Measurements from ENCODE around the gene SHC4.
"Not testable (repeated sequence)": the region's sequence is repeated elsewhere in the genome, so short reads cannot be mapped to it uniquely, and the experiment has no call there.

Gene SHC4

DNA sequence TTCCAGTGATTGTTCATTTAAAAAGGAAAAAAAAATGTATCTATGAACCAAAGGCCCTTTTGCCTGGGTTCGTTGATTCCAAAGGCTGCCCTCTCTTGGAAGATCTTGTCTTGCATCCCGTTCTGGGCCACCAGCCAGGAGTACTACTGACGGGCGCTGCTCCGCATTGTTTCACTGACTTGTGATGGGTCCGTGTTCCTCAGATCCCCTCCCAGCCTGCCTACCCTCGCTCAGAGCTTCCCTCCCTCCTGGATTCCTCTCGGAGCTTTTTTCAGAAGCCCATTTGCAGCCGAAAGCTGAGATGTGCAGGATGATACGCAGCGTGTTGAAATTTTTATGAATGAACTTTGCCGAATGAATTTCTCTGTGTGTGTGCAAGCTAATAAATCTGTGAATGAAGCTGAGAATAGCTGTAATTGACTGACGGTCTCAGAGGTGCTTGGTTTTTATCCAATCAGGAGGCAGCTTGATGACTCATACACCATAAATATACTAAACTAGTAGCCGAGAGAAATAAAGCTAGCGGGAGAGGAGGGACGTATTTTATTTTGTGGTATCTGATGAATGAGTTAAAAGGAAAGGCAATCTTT, at the start of gene SHC4:
Gene SHC4, minus strand, starts transcription at position 396 of the 590 bp plus-strand sequence. CDS start 904 bp downstream, outside the sequence.
- DNase-seq: no peak

- DNase-seq: no peak
Measured at GRCh38 chr15:48999314-48999713, 35.6 kb upstream of the SHC4 start.

DNA sequence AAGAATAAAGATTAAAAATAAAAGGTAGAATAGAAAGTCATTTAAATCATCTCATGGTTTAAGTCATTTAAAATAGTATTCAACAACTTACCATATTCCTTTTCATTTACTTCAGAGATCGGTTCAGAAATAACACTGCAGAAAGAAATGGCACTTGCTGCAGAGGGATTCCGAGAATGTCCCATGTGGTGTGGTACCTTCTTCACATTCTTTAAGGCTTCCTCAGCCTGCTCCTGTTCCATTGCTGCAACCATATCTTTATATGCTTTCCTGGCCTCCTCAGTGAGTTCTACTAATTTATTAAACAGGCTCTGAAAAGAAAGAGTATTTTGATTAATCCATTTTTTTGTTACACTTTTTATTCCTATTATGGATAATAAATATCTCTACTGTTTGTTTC, 32.6 kb upstream of the SHC4 start:
- no peak for DNase-seq

GRCh38 chr15:48993380-48993779, 29.7 kb upstream of the SHC4 start:
- DNase-seq: no peak

- no peak for DNase-seq
Measured at GRCh38 chr15:48992545-48992944, 28.8 kb upstream of the SHC4 start.

DNA sequence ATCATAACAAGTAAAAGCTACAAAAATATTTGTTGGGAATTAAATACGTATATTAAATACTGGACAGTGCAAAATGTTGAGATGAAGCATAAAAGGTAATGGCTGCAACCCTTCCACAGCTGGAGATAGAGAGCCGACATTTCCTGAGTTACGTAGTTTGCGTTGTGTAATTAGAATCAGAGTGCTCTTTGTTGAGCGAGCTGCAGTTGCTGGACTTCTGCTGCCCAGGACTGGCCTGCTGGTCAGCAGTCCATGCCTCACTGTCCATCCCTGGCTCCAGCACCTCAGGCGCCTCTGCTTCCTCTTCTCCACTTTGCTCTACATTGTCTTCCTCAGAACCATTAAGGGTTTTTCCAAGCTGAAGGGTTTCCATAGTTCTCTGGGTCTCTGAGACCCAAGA, 28.4 kb upstream of the SHC4 start:
- DNase-seq: no peak

- no peak for DNase-seq
Measured at GRCh38 chr15:48989170-48989569, 25.5 kb upstream of the SHC4 start.

DNA sequence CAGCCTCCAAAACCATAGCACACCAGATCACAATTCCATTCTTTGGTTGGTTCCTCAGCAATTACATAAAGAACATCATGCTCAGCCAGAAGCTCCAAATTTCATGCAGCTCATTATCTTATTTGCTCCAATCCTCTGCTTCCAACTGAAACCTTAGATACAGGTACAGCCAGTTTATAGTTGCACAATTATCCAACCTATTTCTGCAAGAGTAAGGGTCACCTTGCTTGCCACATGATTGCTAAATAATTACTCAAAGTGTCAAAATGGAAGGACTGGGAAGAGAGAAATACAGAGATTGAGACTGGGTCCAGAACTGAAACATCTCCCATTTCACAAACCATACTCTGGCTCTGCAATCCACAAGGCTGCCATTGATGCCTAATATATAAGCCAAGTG, 23.4 kb upstream of the SHC4 start:
- no peak for DNase-seq

DNA sequence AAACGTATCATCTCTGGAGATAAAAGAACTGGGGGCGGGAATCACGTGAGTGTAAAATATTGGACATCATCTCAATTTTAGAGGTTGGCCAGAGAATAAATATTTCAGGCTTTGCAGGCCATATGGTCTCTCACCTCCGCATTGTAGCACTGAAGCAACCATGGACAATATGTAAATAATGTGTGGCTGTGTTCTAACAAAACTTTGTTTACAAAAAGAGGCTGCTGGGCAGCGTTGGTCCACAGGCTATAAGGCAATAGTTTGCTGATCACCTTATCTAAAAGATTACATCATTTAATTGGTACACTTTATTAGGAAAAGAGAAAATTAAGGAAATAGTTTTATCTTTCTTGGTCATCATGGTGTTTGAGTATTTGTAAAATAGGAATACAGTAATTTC, 22.5 kb upstream of the SHC4 start:
- no peak for DNase-seq

DNA sequence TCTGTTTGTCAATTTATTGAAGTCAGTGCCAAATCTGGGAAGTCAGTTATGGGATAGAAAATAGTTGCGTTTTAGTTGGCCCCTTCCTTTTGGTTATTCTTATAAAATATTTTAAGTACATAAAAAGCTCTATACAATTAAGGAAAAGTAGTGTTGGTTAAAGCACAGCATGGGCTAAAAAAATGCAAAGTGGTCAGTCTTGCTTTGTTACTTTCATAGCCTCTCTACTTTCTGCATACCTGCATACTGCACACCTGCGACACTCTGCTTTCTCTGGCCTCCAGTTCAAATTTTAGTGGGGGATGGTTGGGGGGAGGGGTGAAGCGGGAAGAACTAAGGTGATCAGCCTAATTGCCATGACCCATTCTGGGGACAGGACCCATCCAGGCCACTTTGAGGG, 21.8 kb upstream of the SHC4 start:
- DNase-seq: no peak

- DNase-seq: no peak
Measured at GRCh38 chr15:48984811-48985352, 21.2 kb upstream of the SHC4 start.

DNA sequence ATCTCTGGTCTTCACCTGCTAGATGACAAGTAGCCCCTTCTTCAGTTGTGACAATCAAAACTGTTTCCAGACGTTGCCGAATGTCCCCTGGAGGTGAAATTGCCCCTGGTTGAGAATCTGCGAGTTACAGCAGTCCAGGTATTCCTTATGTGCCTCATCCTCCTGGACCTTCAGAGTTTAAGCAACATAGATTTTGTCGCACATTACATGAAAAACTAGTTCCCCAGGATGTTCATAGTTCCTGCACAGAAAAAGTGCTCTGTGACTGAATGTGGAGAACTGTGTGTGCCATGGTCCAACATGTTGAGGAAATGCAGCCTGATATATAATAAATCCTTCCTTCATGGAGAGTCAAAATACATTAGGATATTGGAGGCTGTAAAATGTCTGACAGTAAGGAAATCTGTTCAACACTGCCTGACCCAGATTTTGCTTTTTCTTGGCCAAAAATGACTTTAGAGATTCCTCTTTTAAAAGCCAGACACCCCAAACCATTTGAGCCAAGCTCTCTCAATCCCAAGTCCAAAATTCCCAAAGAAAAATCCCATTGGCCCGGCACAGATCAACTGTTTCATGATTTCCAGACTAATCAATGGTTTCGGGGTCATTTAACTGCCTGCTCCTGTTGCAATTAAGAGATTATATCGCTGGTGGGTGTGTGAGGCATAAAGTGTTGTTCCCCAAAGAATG, 20.4 kb upstream of the SHC4 start:
- DNase-seq: no peak

GRCh38 chr15:48983300-48983699, 19.6 kb upstream of the SHC4 start:
- DNase-seq: no peak

- no peak for DNase-seq
Measured at GRCh38 chr15:48981941-48982340, 18.2 kb upstream of the SHC4 start.

DNA sequence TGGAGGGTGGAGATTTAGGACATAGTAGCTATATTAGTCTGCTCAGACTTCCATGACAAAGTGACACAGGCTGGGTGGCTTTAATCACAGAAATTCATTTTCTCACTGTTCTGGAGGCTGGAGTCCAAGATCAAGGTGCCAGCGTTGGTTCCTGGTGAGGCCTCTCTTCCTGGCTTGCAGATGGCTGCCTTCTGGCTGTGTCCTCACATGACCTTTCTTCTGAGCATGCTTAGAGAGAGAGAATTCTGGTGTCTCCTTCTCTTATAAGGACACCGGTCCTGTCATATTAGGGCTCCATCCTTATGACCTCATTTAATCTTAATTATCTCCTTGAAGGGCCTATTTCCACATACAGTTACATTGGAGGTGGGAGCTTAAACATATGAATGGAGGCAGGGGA, 14.9 kb upstream of the SHC4 start:
- no peak for DNase-seq

DNA sequence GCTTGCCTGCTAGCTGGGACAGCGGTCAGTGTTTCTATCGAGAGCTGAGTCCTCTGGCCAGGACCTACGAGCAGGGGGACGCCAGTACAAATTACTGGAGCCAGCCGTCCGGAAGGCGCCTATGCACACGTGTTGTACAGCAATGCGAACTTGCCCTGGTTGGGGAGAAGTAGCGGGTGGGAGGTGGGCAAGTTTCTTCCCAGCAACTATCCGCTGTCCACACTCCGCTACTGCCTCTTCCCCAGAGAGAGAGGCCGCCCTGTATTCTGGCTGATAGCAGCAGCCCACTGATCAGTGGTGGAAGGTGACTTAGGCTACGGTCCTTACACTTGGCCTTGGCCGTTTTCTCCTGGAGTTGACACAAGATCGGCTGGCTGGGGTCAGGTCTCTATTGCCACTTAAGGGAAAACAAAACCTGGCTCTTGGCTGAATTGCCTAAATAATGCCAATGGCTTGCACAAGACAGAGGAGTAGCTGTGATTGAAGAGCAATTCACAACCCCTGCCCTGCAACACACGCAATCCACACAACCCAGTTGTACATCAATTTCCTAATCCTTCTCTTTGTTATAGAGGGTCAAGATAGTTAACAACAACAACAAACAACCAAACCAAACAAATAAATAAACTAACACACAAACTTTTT, 12.8 kb upstream of the SHC4 start:
- DNase-seq: no peak

DNA sequence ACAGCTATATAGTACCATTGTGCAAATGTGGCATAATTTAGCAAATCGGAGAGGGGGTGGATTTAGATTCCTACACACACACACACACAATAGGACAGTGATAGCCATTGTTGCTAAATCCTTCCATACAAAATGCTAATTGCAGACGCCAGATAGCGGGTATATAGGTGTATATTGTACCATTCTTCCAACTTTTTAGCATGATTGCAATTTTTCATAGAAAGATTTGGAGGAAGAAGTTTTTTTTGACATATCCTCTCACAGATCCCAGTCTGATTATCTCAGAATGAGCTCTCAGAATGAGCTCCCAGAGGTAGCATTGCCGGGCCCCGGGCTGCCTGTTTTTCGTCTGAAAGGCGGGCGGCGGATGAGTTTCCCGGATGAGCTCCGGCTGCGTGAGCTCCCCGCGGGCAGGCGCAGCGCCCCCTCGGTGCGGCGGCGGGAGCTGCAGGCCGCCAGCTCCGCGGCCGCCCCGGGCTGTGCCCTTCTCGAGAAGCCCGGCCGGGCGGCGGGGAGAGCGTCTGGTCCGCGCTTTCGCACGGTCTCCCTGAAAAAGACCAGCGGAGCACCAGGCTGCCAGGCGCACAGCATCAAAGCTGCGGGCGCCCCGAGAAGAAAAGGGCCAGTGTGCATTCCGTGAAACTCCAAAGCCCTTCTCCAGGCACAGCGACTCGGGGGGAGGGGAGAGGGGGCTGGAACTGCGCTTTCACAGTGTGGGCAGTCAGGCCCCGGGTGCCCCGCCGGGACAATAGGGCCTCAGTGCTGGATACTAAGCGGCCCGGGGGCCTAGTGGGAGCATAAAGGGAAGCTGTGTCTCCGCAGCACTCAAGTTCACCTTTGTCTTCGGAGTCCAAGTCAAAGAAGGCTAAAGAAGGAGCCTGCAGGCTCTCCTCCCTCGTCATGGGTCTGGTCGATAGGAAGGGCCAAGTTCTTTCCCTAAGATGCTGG, 12.0 kb upstream of the SHC4 start:
- peak; percentile 29 for DNase-seq

- no peak for DNase-seq
Measured at GRCh38 chr15:48974882-48975281, 11.2 kb upstream of the SHC4 start.

DNA sequence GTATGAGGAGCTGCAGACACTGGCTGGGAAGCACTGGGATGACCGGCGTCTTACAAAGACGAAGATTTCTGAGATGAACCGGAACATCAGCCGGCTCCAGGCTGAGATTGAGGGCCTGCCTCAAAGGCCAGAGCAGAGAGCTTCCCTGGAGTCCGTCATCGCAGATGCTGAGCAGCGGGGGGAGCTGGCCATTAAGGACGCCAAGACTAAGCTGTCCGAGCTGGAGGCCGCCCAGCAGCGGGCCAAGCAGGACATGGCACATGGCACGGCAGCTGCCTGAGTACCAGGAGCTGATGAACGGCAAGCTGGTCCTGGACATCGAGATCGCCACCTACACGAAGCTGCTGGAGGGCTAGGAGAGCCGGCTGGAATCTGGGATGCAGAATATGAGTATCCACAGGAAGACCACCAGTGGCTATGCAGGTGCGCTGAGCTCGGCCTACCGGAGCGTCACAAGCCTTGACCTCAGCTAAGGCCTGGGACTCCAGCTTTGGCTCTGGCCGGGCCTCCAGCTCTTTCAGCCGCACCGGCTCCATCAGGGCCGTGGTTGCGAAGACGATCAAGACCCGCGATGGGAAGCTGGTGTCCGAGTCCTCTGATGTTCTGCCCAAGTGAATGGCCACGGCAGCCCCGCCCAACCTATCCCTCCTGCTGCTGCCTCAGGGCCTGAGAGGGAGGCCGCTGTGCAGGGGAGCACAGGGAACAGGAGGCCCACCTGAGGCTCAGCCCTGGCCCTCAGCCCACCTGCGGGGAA, 9.2 kb upstream of the SHC4 start:
- DNase-seq: no peak

- not testable (repeated sequence) for DNase-seq
Measured at GRCh38 chr15:48970926-48971325, 7.2 kb upstream of the SHC4 start.

DNA sequence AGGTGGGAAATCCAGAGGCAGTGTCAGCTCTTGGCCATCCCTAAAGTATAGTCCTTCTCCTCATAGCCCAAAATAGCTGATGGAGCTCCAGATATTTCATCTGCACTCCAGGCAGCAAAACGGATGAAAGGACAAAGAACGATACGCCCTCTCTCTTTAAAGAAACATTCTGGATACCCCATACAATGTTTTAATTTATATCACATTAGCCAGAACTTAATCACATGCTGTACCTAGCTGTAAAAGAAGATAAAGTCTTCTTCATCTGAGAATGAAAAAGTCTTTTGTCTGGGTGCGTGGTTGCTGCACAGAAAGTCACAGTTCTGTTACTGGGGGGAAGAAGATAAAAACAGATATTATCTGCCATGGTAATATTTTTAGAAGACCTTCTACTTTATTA, 4.3 kb upstream of the SHC4 start:
- no peak for DNase-seq

DNA sequence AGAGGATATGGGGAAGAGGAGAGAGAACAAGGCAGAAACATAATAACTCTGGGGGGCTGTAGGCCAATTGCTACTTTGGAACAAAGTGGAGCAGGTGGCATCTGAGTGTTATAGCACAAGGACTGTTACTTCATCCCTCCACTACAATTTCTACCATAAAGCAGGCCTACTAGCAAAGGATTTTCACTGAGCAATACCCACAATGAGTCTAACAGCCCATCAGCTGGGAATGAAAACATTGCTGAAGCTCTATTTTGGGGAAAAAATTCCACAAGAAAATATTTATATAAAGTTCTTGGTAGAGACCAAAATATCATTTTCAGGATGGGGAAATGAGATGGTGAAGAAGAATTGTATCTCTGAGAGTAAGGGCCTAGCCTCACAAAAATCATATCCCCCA, 3.6 kb upstream of the SHC4 start:
- DNase-seq: no peak

All from DMS153 (cell line).